Measurements from ENCODE around the gene SLC7A11.
A peak's percentile ranks its signal among the peaks of the same experiment; 100 is the strongest.

The SLC7A11 gene

DNA sequence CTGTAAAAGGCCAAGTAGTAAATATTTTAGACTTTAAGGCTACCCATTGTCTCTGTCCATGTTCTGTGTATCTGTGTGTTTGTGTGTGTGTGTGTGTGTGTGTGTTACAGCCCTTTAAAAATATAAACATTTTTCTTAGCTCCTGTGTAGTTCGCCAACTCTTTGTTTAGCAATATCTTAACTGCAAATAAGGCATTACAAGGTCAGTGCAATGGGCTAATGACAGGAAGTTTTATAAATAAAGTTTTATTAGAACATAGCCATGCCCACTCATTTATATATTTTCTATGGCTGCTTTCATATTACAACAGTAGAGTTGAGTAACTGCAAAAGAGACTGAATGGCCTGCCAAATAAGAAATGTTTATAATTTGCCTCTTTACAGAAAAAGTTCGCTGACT, 5.9 kb upstream of the SLC7A11 start:
- DNase-seq (ENCODE audit: low read depth in 2 of 2), result no peak
- no peak overlapping the region for H3K4me3 ChIP-seq (replicated peaks in 1 of 2; ENCODE audit: low read depth in 2 of 2, low read length in 2 of 2)
- TF ChIP-seq, protein P1, sequence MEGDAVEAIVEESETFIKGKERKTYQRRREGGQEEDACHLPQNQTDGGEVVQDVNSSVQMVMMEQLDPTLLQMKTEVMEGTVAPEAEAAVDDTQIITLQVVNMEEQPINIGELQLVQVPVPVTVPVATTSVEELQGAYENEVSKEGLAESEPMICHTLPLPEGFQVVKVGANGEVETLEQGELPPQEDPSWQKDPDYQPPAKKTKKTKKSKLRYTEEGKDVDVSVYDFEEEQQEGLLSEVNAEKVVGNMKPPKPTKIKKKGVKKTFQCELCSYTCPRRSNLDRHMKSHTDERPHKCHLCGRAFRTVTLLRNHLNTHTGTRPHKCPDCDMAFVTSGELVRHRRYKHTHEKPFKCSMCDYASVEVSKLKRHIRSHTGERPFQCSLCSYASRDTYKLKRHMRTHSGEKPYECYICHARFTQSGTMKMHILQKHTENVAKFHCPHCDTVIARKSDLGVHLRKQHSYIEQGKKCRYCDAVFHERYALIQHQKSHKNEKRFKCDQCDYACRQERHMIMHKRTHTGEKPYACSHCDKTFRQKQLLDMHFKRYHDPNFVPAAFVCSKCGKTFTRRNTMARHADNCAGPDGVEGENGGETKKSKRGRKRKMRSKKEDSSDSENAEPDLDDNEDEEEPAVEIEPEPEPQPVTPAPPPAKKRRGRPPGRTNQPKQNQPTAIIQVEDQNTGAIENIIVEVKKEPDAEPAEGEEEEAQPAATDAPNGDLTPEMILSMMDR (IDR thresholded peaks at IDR 0.05; ENCODE audit: low read depth, low read length), result no peak

DNA sequence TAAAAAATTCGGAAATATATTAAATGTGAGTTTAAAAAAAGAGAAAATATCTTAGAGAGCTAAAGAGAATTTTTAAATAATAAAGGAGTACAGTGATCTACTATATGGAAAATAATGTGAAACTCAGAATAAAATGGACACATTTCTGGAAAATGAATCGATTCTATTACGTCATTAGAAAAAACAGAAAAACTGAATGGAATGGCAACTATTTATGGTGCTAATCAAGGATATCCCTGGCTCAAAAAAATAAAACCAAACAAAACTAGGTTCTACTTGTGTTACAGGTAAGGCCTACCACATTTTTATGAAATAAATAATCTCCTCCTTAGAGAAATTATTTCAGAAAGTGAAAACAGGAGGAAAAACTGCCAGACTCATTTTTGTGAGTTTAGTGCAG, 5.5 kb upstream of the SLC7A11 start:
- H3K4me3 ChIP-seq (replicated peaks in 1 of 2; ENCODE audit: low read depth in 2 of 2, low read length in 2 of 2), result no peak overlapping the region
- peak in 1 of 2 donors; percentile 48 for DNase-seq (ENCODE audit: low read depth in 2 of 2)
- TF ChIP-seq, protein P1 (IDR thresholded peaks at IDR 0.05; ENCODE audit: low read depth, low read length), result no peak

DNA sequence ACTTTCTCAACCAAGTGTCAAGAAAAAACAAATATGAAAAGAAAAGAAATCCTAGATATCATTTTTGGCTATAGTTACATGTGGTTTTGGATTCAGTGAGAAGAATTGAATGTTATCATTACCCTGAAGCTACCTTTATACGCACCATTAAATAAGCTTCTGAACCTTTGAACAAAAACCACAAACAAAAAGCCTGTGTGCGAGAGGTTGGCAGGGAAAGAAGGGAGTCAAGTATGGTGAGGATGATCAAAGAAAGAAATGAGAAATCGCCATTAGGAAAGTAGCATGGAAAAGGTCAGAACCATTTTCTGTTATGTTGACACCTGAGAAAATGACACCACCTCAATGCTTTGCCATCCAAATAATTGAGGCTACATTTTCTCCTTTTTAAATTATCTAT, 1.2 kb upstream of the SLC7A11 start:
- H3K4me3 ChIP-seq (replicated peaks in 1 of 2; ENCODE audit: low read depth in 2 of 2, low read length in 2 of 2), result no peak overlapping the region
- DNase-seq (ENCODE audit: low read depth in 2 of 2), result no peak
- TF ChIP-seq, protein P1 (IDR thresholded peaks at IDR 0.05; ENCODE audit: low read depth, low read length), result no peak

DNA sequence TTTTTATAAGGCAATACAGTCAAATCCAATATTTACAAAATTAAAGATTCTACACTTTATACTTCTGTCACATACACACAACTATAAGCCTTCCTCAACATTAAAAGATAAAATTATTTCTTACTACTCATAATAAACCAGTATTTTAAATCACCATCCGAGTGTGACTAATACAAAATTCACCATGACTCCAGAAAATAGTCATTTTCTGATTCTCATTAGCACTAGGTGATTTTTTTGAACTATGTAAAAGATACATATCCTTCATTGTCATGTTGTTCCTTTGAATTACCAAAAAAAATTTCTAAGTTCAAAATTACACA, 646 bp upstream of the SLC7A11 start:
- peak in 1 of 2 donors; percentile 55 for DNase-seq (ENCODE audit: low read depth in 2 of 2)
- H3K4me3 ChIP-seq (replicated peaks in 1 of 2; ENCODE audit: low read depth in 2 of 2, low read length in 2 of 2), result peak overlapping the region; percentile 2 to 42
- TF ChIP-seq, protein P1 (IDR thresholded peaks at IDR 0.05; ENCODE audit: low read depth, low read length), result no peak

DNA sequence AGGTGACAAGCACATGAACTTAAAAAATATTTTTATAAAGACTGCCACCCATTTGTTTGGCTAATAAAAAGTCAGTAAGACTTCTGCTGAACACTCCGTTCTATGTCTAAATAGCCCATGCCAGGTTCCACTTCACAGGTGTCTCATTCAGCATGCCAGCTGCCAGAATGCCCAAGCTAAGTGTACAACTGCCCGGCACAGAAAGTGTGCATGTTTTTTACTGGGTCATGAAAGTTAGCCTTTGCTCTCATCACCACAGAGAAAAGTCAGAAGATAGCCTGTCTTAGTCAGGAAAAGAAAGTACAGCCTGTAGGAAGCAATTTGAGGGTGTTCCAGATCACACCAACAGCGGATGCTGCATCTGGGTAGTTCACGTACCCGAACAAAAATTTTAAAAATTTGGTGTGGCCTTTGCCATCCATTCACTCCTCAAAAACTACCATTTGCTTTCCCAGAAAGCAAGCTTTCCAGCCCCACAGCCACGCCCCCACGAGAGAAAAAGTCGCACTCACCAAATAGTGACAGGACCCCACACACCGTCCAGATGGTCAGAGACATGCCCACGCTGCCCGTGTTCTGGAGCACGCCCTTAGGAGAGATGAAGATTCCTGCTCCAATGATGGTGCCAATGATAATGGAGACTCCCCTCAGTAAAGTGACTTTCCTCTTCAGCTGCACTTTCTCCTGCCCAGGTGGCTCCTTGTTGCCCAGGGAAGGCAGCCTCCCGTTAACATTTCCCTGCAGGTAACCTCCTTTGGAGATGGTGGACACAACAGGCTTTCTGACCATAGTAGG, 671 bp downstream of the SLC7A11 start:
- TF ChIP-seq, protein P1 (IDR thresholded peaks at IDR 0.05; ENCODE audit: low read depth, low read length), result no peak
- peak; percentile 21 to 56 for DNase-seq (ENCODE audit: low read depth in 2 of 2)
- peak overlapping the region; percentile 35 to 75 for H3K4me3 ChIP-seq (replicated peaks in 1 of 2; ENCODE audit: low read depth in 2 of 2, low read length in 2 of 2)

DNA sequence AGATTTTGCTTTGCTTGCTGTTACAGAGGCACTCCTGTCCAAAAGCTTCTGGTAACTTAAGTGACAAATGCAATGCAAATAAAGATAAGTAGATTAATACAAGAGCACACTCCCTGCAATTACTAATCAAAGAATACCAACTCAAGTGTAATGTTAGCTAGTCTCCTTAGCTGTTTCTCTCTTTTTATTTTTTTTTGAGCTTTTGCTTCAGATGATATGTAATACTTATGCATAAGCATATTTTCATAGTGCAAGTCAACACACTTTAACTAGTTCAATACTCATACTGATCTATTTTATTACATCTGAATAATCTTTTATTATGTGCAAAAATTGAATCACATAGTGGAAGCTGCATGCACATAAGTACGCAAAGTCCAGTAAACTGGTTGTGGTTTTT, 2.7 kb downstream of the SLC7A11 start:
- no peak for DNase-seq (ENCODE audit: low read depth in 2 of 2)
- peak overlapping the region in 1 of 2 donors; percentile 75 for H3K4me3 ChIP-seq (replicated peaks in 1 of 2; ENCODE audit: low read depth in 2 of 2, low read length in 2 of 2)
- TF ChIP-seq, protein P1 (IDR thresholded peaks at IDR 0.05; ENCODE audit: low read depth, low read length), result no peak
